Erythroblast (primary cell): Measurements from ENCODE around the gene CTBP2.

Experiments used
- GATA1 ChIP-seq: IDR thresholded peaks from 2 replicates; pipeline ENCODE4 v1.6.1; 2011; ENCODE audit warnings: low read depth, mild to moderate bottlenecking, control low read depth, low read length, moderate library complexity
- POLR2A ChIP-seq: IDR thresholded peaks from 2 replicates; pipeline ENCODE4 v1.6.1; 2011; ENCODE audit warnings: mild to moderate bottlenecking, low read length

GRCh38 chr10:125096371-125096770 lies 64.0 kb downstream of the CTBP2 start:
- no peak for TF ChIP-seq POLR2A
- no peak for TF ChIP-seq GATA1
